Colonic mucosa (tissue), 4 donors: ENCODE data around the gene HIBCH. TPM values are rescaled to one million over a fixed set of nuclear protein-coding genes. Genes with fewer than 3 reads are reported as not detected.
A peak's percentile ranks its signal among the peaks of the same experiment; 100 is the strongest.
"Not testable (repeated sequence)": the region's sequence is repeated elsewhere in the genome, so short reads cannot be mapped to it uniquely, and the experiment has no call there.

ENCODE experiments used
- DNase-seq: peaks from one replicate; pipeline ENCODE4 v3.0.0-alpha.2; 2020
- H3K27ac ChIP-seq: fragments of 200-600 bp; one replicate; pipeline ENCODE4 v1.8.0; 2021
- H3K27me3 ChIP-seq: fragments of 200-600 bp; one replicate; pipeline ENCODE4 v1.8.0; 2021
- H3K36me3 ChIP-seq: fragments of 200-600 bp; one replicate; pipeline ENCODE4 v1.8.0; 2021
- H3K4me1 ChIP-seq: fragments of 200-600 bp; one replicate; pipeline ENCODE4 v1.8.0; 2021; ENCODE audit warnings: mild to moderate bottlenecking
- H3K4me3 ChIP-seq: fragments of 200-600 bp; one replicate; pipeline ENCODE4 v1.8.0; 2021
- H3K9ac ChIP-seq, 2 donors: one replicate each; pipeline ENCODE4 v1.7.0; 2013; ENCODE audit warnings: control low read depth in 2 of 2, low read depth in 2 of 2, low read length in 2 of 2
- H3K9me3 ChIP-seq: fragments of 200-600 bp; one replicate; pipeline ENCODE4 v1.8.0; 2021
- intact Hi-C: fragments of 100-400 bp; cut with DNase I; formaldehyde crosslinking; loops from one replicate; pipeline ENCODE4 v1.14.1; 2022
- total RNA-seq, 2 donors: library from RNA; stranded (reverse); fragmentation: NEBNext Ultra II Directional in 1 of 2; extraction: Animal tissue kit (Norgen Biotek cat#: 25700) in 1 of 2; gene quantifications; one replicate each; pipeline ENCODE4 v1.2.1, GENCODE V29; 2021
- TF ChIP-seq, protein P1 (sequence below): fragments of 200-600 bp; IDR thresholded peaks from one replicate; pipeline ENCODE4 v1.8.0; 2022; ENCODE audit warnings: antibody characterized with exemption, mild to moderate bottlenecking
- donor health status: healthy.
- donor health status: DM: no; HTN: no; CAD: no.
- donor health status: DM: no; HTN: no; CAD: no.

Gene HIBCH
- total RNA-seq, 2 donors from 2014 or later, result 47.2 to 71.1 TPM

DNA sequence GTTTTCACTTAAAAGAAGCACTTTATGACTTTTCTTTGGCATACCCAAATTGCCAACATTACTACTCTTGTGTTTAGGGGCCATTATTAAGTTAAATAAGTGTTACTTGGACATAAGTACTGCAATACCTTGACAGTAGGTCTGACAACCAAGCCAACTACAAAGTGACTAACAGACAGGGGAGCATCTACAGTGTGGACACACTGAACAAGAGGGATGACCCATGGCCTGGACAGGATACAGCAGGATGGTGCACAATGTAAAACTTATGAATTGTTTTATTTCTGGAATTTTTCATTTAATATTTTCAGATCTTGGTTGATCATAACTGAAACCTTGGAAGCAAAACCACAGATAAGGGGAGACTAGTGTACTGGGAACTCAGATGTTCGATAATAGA is 19.8 kb upstream of the HIBCH start:
- intact Hi-C loops, result no loop called here
- no peak for DNase-seq
- TF ChIP-seq, protein P1, sequence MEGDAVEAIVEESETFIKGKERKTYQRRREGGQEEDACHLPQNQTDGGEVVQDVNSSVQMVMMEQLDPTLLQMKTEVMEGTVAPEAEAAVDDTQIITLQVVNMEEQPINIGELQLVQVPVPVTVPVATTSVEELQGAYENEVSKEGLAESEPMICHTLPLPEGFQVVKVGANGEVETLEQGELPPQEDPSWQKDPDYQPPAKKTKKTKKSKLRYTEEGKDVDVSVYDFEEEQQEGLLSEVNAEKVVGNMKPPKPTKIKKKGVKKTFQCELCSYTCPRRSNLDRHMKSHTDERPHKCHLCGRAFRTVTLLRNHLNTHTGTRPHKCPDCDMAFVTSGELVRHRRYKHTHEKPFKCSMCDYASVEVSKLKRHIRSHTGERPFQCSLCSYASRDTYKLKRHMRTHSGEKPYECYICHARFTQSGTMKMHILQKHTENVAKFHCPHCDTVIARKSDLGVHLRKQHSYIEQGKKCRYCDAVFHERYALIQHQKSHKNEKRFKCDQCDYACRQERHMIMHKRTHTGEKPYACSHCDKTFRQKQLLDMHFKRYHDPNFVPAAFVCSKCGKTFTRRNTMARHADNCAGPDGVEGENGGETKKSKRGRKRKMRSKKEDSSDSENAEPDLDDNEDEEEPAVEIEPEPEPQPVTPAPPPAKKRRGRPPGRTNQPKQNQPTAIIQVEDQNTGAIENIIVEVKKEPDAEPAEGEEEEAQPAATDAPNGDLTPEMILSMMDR, result no peak
- no peak overlapping the region for H3K27ac ChIP-seq
- no peaks in the 10 kb centered on the region for H3K9me3 ChIP-seq
- H3K4me3 ChIP-seq, result no peak overlapping the region
- no peaks in the 10 kb centered on the region for H3K4me1 ChIP-seq
- H3K27me3 ChIP-seq, result no peaks in the 10 kb centered on the region
- no peak overlapping the region for H3K9ac ChIP-seq
- no peaks in the 10 kb centered on the region for H3K36me3 ChIP-seq

DNA sequence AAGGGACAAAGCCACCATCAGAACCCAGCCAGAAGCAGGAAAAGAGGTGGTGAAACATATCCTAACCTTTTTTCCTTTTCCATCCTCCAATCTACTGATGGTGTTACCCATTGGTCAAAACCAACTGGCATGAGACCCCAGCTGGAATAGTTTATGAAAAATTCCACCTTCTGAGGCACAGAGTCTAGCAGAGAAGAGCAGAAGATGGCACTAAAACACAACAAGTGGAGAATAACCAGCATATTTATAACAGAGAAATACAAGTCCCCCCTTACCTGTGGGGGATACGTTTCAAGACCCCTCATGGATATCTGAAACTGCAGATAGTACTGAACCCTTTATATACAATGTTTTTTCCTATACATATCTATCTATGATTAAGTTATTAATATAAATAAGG is 18.8 kb upstream of the HIBCH start:
- no peaks in the 10 kb centered on the region for H3K9me3 ChIP-seq

DNA sequence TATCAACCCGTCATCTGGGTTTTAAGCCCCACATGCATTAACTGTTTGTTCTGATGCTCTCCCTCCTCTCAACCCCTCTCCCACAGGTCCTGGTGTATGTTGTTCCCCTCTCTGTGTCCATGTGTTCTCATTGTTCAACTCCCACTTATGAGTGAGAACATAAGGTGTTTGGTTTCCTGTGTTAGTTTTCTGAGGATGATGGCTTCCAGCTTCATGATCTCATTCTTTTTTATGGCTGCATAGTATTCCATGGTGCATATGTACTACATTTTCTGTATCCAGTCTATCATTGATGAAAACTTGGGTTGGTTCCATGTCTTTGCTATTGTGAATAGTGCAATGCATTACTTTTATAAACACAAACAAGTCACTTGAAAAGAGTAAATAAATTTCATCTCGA is 16.8 kb upstream of the HIBCH start:
- H3K9ac ChIP-seq, result no peak overlapping the region
- TF ChIP-seq, protein P1, result no peak
- H3K4me3 ChIP-seq, result no peak overlapping the region
- no peak for DNase-seq
- no peaks in the 10 kb centered on the region for H3K36me3 ChIP-seq
- H3K4me1 ChIP-seq, result no peaks in the 10 kb centered on the region
- H3K27me3 ChIP-seq, result no peaks in the 10 kb centered on the region
- intact Hi-C loops, result no loop called here
- no peaks in the 10 kb centered on the region for H3K9me3 ChIP-seq
- H3K27ac ChIP-seq, result no peak overlapping the region

More for the DNA sequence above, 18.8 kb upstream of the HIBCH start:
- Histone ChIP-seq H3K27ac (no peak overlapping the region), H3K36me3 (no peaks in the 10 kb centered on the region), H3K9ac (no peak overlapping the region), H3K4me1 (no peaks in the 10 kb centered on the region), H3K27me3 (no peaks in the 10 kb centered on the region), H3K4me3 (no peak overlapping the region)
- DNase-seq, result no peak
- intact Hi-C loops, result no loop called here
- TF ChIP-seq, protein P1, result no peak

GRCh38 chr2:190335584-190335983 is 16.0 kb upstream of the HIBCH start:
- DNase-seq, H3K9ac ChIP-seq, H3K27ac ChIP-seq, intact Hi-C loops, H3K4me1 ChIP-seq, H3K27me3 ChIP-seq, H3K9me3 ChIP-seq, H3K4me3 ChIP-seq, H3K36me3 ChIP-seq: not testable (repeated sequence)

DNA sequence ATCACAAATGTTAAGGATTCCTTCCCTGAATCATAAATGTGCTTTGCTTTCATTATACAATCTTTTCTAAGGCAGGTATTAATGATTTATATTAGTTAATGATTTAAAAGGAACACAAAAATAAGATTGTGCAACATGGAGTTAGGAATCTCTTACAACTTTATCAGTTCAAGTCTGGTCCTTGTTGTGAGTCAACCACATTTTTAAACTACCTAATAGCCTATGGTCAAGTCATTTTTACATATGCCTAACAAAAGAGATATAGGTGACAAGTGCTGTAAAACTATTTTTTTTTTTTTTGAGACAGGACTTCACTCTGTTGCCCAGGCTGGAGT is 15.6 kb upstream of the HIBCH start:
- H3K9me3 ChIP-seq, result no peaks in the 10 kb centered on the region
- no peaks in the 10 kb centered on the region for H3K27me3 ChIP-seq
- no peak overlapping the region for H3K4me3 ChIP-seq
- no peak overlapping the region for H3K9ac ChIP-seq
- peak overlapping the region; percentile 7 for H3K27ac ChIP-seq
- no peak for DNase-seq
- no peaks in the 10 kb centered on the region for H3K4me1 ChIP-seq
- intact Hi-C loops, result no loop called here
- TF ChIP-seq, protein P1, result no peak
- H3K36me3 ChIP-seq, result no peaks in the 10 kb centered on the region

- DNase-seq, result peak; percentile 71
- TF ChIP-seq, protein P1, result no peak
- intact Hi-C loops, result loop anchor here (5.0 kb wide), 1 partner anchor 38 kb away; no protein-coding TSS in a partner anchor
- no peak overlapping the region for H3K4me3 ChIP-seq
- H3K9ac ChIP-seq, result no peak overlapping the region
- H3K9me3 ChIP-seq, result no peaks in the 10 kb centered on the region
- H3K4me1 ChIP-seq, result no peaks in the 10 kb centered on the region
- peak overlapping the region; percentile 7 for H3K27ac ChIP-seq
- no peaks in the 10 kb centered on the region for H3K27me3 ChIP-seq
- H3K36me3 ChIP-seq, result no peaks in the 10 kb centered on the region
Observed at GRCh38 chr2:190334479-190335224, 15.0 kb upstream of the HIBCH start.
